ENCODE measurements around the gene TENM3.

Gene TENM3

GRCh38 chr4:182582245-182582644 lies 339.0 kb downstream of the TENM3 start:
- no peak for DNase-seq

DNA sequence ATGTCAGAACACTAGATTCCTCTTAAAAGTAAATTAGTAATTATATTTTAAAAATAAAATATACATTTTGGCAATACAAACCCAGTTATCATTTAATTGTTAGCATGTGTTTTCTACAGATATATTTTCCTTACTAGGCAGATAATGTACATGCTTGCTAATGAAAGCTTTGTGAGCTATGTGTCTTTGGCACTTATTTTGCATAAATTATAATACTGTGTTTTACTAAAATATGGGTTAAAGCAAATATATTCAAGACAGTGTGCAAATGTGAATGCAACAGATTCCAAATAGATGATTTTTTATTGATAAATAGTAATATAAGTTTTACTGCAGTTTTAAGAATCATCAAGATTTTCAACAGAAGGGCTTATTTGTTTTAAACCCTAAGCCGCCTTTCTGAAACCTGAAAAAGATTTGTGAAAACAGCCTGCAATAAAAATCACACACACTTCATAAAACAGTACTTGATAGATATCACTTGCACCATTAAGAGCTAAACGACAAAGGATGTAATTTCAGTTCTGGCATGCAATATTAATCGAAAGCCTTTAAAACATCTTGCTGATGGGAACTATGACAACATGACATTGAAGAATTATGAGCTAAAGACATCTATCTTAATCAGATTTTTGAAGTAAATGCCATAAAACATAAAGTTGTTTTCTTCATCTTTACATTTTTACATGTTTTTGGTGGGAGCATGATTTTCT lies 340.7 kb downstream of the TENM3 start:
- DNase-seq: no peak

- no peak for DNase-seq
These were observed 342.1 kb downstream of the TENM3 start for GRCh38 chr4:182585321-182585720.

DNA sequence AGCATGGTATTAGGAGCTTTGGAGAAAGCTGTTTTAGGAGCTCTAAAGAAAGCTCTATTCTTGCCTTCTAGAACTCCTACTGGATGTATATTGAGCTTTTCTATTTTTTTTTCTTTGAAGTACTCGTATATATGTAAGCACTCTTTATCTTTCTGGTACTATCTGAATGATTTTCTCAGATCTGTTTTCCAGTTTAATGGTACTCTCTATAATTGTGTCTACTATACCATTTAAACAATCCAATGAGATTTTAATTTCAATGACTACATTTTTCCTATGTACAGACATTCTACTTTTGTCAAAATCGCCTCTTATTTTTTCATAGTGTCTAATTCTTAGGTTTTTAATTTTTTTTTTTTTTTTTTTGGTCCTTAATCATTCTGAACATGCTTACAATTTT lies 345.9 kb downstream of the TENM3 start:
- DNase-seq: no peak

DNA sequence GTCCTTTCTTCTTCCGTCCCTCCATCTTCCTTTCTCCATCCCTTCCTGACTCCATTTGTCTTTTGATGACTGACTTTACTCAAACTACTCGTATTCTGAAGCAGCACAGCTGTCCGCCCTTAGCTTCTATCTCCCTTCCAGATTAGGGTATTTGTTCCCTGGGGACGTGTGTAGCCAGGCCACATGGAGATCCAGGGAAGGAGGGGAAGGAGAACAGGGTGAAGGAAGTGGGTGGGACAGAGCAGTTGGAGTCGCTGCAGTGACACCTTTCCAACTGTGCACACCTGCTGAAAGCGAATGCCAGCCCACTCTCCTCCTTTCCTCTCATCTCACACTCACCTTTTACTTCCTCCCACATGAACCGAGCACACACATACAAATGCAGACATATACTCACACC lies 350.2 kb downstream of the TENM3 start:
- DNase-seq: no peak

DNA sequence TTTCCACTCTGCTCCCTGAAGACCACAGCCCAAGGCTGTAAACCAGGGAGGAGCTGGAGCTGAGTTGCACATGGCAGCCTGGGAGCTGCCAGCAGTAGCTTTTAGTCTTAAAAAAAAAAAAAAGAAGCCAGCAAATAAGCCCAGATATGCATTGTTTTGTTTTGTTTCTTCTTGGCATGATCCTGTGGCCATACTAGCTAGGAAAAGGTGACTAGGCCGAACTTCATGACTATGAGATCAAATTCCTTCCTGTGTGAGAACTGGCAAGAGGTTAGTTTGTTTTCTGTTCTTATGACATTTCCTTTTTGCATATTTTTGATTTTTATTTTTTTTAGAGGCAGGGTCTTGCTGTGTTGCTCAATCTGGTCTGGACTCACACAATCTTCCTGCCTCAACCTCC lies 350.7 kb downstream of the TENM3 start:
- DNase-seq: no peak

- no peak for DNase-seq
These were observed 356.9 kb downstream of the TENM3 start for GRCh38 chr4:182600093-182600492.

- DNase-seq: no peak
These were observed 357.7 kb downstream of the TENM3 start for GRCh38 chr4:182600856-182601255.

GRCh38 chr4:182604161-182604622 lies 361.0 kb downstream of the TENM3 start:
- no peak for DNase-seq

DNA sequence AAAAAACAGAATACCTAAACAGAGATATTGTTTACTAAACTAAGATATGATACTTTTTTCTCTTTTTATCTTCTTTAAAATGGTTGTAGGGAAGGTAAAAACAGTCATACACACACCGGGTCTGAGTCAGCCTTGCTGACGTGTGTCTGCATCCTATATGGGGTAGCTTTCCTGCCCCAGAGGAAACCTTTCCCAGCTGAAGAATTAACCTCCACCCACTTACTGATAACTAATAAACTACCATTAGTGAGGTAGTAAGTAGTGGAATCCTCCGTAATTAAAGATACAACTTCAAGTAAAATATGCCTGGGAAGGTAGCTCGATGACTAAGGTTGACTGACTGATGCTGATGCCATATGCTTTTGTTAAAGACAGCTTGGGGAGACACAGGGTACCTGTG lies 361.8 kb downstream of the TENM3 start:
- DNase-seq: no peak

- DNase-seq: no peak
These were observed 365.3 kb downstream of the TENM3 start for GRCh38 chr4:182608525-182608924.

- no peak for DNase-seq
These were observed 373.3 kb downstream of the TENM3 start for GRCh38 chr4:182616476-182616875.

- no peak for DNase-seq
These were observed 376.5 kb downstream of the TENM3 start for GRCh38 chr4:182619660-182620059.

GRCh38 chr4:182620111-182620980 lies 377.1 kb downstream of the TENM3 start:
- DNase-seq: no peak

DNA sequence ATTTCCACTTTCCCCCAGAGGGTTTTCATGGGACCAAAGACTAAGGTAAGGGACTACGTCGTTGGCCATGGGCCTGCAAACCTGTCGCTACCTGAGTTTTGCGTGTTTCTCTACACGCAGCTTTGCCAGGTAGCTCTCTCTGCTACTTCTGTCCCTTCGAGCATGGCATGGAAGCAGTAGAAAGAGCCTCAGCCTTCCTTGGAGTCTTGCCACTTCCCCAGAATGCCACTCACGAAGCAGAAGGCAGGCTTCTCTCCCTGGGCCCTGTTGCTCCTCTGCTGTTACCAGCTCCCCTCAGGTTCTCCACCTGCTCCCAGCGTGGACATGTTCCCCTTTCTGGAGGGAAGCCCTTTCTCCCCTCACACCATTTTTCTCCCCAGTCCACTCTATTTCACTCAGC lies 381.1 kb downstream of the TENM3 start:
- DNase-seq: no peak

GRCh38 chr4:182625193-182625592 lies 382.0 kb downstream of the TENM3 start:
- no peak for DNase-seq

DNA sequence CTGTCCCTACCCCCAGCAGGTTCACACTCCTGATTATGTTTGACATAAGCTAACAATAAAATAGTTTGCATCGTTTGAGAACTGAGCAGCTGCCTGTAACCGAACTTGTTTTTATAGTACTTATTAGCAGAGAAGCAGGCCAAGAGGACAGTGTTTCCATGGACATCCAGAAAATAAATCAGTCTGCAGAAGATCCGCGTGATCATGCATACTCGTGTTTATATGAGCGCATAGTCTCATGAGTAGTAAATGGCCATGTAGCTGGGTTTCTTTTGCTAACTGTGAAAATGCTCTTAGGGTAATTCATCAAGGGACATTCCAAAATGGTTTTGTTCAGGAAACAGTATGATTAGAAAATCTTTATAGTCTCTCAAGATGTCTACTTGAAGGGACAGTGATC lies 384.8 kb downstream of the TENM3 start:
- no peak for DNase-seq

GRCh38 chr4:182628544-182628943 lies 385.3 kb downstream of the TENM3 start:
- DNase-seq: no peak

GRCh38 chr4:182629096-182629495 lies 385.9 kb downstream of the TENM3 start:
- DNase-seq: no peak

- no peak for DNase-seq
These were observed 397.3 kb downstream of the TENM3 start for GRCh38 chr4:182640491-182640890.

GRCh38 chr4:182640932-182641331 lies 397.7 kb downstream of the TENM3 start:
- no peak for DNase-seq

DNA sequence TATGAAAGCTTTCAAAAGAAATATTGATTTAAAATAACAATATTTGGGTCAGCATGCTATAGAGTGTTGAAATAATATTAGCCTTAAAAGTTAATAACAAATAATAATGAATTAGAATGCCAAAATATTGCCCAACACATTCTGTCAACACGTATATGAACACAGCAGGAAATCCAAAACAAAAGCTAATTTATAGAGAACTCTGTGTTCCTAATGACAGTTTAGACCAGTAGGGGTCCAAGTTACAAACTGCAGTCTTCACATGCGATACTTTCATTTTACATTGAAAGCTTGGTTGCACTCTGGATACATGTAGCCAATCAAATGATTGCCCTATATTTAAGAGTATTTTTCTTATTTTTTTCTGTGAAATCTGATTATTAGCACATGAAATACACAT lies 399.6 kb downstream of the TENM3 start:
- DNase-seq: no peak

- DNase-seq: no peak
These were observed 400.8 kb downstream of the TENM3 start for GRCh38 chr4:182643801-182644682.
